ENCODE results near the gene FAM177B.

GRCh38 chr1:222767152-222767571, 30.2 kb downstream of the FAM177B start:
- TF ChIP-seq EZH2 (IDR thresholded peaks at IDR 0.05; ENCODE audit: insufficient read depth, poor library complexity, severe bottlenecking) (no peak), EZH2phosphoT487 (IDR thresholded peaks at IDR 0.05; ENCODE audit: insufficient read depth, low read depth) (no peak)
